ENCODE data around the gene FOCAD. TPM values are rescaled to one million over a fixed set of nuclear protein-coding genes. Genes with fewer than 3 reads are reported as not detected.

FOCAD gene
- total RNA-seq, 2 experiments from 2014 or later = 27.2 to 32.3 TPM

- Mint-ChIP-seq H3K4me3 (no peak overlapping the region), H3K9me3 (no peaks in the 10 kb centered on the region), H3K27ac (no peak overlapping the region), H3K36me3 (peaks cover 8% of the 10 kb centered on the region), H3K4me1 (peaks cover 10% of the 10 kb centered on the region), H3K27me3 (no peaks in the 10 kb centered on the region)
- DNase-seq = no peak
Observed at GRCh38 chr9:20740929-20741582, 57.0 kb downstream of the FOCAD start.

DNA sequence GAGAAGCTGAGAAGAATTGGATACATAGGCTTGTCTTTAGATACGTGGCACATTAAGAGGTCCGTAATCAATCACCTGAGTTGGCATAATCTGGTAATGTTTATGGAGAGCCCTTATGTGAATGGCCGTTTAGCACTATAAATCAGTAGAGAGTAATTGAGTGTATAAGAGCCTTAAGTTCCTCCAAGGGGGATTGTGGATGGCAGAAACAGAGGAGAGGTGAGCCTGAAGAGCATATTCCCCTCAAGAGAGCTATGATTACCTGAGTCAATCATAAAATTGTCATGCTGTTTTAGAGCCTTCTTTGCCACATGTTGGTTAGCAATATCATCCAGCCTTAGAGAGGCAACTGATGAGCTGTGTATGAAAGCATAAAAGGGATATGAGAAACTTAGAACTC is 58.8 kb downstream of the FOCAD start:
- Mint-ChIP-seq H3K4me3 (no peak overlapping the region), H3K27ac (no peak overlapping the region), H3K9me3 (no peaks in the 10 kb centered on the region), H3K36me3 (peaks cover 4% of the 10 kb centered on the region), H3K4me1 (peaks cover 10% of the 10 kb centered on the region), H3K27me3 (no peaks in the 10 kb centered on the region)
- no peak for DNase-seq

GRCh38 chr9:20744036-20744630 is 60.1 kb downstream of the FOCAD start:
- peaks cover 10% of the 10 kb centered on the region for H3K4me1 Mint-ChIP-seq
- DNase-seq = no peak
- no peak overlapping the region for H3K4me3 Mint-ChIP-seq
- no peaks in the 10 kb centered on the region for H3K9me3 Mint-ChIP-seq
- H3K27ac Mint-ChIP-seq = no peak overlapping the region
- no peaks in the 10 kb centered on the region for H3K27me3 Mint-ChIP-seq
- peaks cover 4% of the 10 kb centered on the region for H3K36me3 Mint-ChIP-seq

DNA sequence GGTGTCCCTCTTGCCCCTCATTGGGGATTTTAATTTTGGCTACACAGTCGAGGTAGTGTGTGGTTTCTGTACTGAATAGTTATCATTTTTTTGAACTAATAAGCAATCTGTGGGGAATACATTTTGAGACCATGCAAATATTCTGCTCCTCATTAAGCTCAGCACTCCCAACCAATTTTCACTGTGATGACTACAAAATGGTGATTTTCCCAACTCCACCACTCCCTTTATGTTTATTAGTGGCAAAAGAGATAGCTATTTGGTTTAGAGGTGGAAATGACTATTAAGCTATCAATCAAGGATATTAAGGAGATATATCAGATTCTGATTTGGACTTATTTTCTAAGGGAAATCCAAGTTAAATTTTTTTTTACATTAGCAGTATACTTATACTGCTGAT is 62.9 kb downstream of the FOCAD start:
- Mint-ChIP-seq H3K36me3 (peaks cover 3% of the 10 kb centered on the region), H3K4me3 (no peak overlapping the region), H3K4me1 (peaks cover 3% of the 10 kb centered on the region), H3K27ac (no peak overlapping the region), H3K9me3 (no peaks in the 10 kb centered on the region), H3K27me3 (no peaks in the 10 kb centered on the region)
- no peak for DNase-seq

DNA sequence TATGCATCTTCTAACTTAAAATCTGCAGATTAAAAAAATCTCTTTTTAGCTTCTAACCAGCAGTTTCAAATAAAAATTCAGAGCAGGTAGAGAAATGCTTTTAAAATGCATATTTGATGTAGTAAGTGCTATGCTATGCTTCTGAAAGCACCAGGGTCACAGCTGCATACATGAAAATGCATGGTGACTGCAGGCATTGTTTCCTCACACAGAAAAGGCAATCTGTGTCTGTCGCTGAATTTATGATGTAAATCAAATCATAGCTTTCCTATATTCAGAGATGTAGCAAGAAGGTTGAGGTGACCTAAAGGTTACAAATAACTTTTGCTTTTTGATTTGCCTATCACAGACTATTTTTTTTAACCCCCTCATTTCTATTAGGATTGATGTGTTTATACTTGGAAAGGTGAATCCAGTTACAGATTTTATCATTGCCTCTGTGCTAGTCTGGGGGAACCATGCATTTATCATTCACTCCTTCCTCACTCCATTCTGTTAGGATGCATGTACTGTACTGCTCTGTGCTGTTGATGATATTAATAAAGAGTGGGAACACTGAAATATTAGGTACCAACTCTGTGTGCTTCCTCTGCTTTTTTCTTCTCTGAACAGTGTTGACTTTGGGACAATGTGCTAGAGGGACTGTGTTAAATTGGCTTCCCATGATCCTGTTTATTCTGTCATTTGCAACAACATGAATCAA is 65.6 kb downstream of the FOCAD start:
- Mint-ChIP-seq H3K36me3 (peaks cover 5% of the 10 kb centered on the region), H3K4me1 (no peaks in the 10 kb centered on the region), H3K27ac (no peak overlapping the region), H3K27me3 (no peaks in the 10 kb centered on the region), H3K9me3 (peaks cover 2% of the 10 kb centered on the region), H3K4me3 (no peak overlapping the region)
- DNase-seq = no peak

DNA sequence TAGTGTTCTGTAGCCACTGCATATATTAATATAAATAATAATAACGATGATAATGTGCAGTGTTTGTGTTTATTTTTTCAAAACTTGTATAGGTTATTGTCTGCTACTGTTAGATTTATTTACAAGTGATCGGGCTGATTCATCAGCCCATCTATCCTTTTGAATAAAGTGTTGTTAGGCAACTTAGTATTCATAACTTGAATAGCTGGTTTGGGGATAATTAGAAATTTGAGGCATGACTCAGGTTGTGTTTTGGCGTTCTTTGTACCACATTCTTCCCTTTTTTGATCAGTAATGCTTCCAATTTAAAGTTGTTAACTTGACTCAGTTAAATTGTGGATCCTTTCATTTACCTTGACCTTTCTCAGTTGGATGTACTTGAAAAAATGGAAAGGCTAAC is 69.7 kb downstream of the FOCAD start:
- Mint-ChIP-seq H3K27me3 (no peaks in the 10 kb centered on the region), H3K9me3 (peaks cover 5% of the 10 kb centered on the region), H3K36me3 (peaks cover 19% of the 10 kb centered on the region), H3K4me3 (no peak overlapping the region), H3K27ac (no peak overlapping the region), H3K4me1 (no peaks in the 10 kb centered on the region)
- no peak for DNase-seq

DNA sequence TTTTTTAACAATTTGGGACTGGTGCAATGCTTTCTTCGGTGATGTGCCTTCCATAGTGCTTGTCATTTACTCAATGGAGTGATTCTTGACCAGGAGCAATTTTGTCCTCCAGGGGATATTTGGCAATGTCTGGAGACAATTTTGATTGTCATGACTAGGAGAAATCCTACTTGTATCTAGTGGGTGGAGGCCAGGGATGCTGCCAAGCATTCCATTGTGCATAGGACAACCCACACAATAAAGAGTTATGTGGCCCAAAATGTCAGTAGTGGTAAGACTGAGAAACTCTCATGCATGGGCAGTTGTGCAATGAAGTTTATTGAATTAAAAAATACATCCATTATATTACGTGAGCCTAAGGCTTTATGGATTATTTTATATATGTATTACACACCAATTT is 70.5 kb downstream of the FOCAD start:
- Mint-ChIP-seq H3K9me3 (peaks cover 5% of the 10 kb centered on the region), H3K27ac (no peak overlapping the region), H3K27me3 (no peaks in the 10 kb centered on the region), H3K36me3 (peaks cover 21% of the 10 kb centered on the region), H3K4me1 (no peaks in the 10 kb centered on the region), H3K4me3 (no peak overlapping the region)
- no peak for DNase-seq

GRCh38 chr9:20760246-20760891 is 76.3 kb downstream of the FOCAD start:
- H3K27ac Mint-ChIP-seq = no peak overlapping the region

DNA sequence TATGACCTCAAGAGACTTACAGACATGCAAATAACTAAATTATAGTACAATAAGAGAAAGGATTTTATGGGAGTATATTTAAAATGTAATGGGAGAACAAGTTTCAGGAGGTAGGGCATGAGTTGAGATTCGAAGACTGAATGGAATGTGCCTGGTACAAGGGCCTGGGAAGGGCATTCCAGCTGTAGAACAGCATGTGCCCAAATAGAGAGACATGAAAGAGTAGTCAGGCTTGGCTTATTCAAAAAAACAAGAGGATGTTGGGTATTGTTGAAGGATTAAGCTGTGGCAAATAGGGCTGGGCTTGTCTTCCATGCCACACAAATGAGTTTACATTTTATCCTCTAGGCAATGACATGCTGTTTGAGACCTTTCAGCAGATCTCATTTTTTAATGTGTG is 86.9 kb downstream of the FOCAD start:
- no peak overlapping the region for H3K4me3 Mint-ChIP-seq

More at GRCh38 chr9:20760246-20760891, 76.3 kb downstream of the FOCAD start:
- Mint-ChIP-seq H3K36me3 (peaks cover 21% of the 10 kb centered on the region), H3K9me3 (peaks cover 3% of the 10 kb centered on the region), H3K27me3 (no peaks in the 10 kb centered on the region), H3K4me3 (no peak overlapping the region), H3K4me1 (no peaks in the 10 kb centered on the region)
- no peak for DNase-seq

GRCh38 chr9:20771729-20772128 is 87.7 kb downstream of the FOCAD start:
- H3K4me1 Mint-ChIP-seq = peaks cover 4% of the 10 kb centered on the region
- H3K9me3 Mint-ChIP-seq = no peaks in the 10 kb centered on the region
- H3K27me3 Mint-ChIP-seq = no peaks in the 10 kb centered on the region
- no peak for DNase-seq
- peaks cover 33% of the 10 kb centered on the region for H3K36me3 Mint-ChIP-seq
- no peak overlapping the region for H3K27ac Mint-ChIP-seq
- H3K4me3 Mint-ChIP-seq = no peak overlapping the region

More for the DNA sequence above, 86.9 kb downstream of the FOCAD start:
- Mint-ChIP-seq H3K9me3 (peaks cover 2% of the 10 kb centered on the region), H3K27me3 (no peaks in the 10 kb centered on the region), H3K27ac (no peak overlapping the region), H3K4me1 (peaks cover 4% of the 10 kb centered on the region), H3K36me3 (peaks cover 41% of the 10 kb centered on the region)
- DNase-seq = no peak

GRCh38 chr9:20775683-20776082 is 91.6 kb downstream of the FOCAD start:
- DNase-seq = no peak
- Mint-ChIP-seq H3K4me3 (no peak overlapping the region), H3K27ac (no peak overlapping the region), H3K36me3 (peaks cover 18% of the 10 kb centered on the region), H3K9me3 (no peaks in the 10 kb centered on the region), H3K4me1 (peaks cover 4% of the 10 kb centered on the region), H3K27me3 (no peaks in the 10 kb centered on the region)

GRCh38 chr9:20781092-20781491 is 97.0 kb downstream of the FOCAD start:
- Mint-ChIP-seq H3K9me3 (no peaks in the 10 kb centered on the region), H3K27me3 (no peaks in the 10 kb centered on the region), H3K4me3 (no peak overlapping the region), H3K36me3 (peaks cover 8% of the 10 kb centered on the region), H3K27ac (no peak overlapping the region), H3K4me1 (no peaks in the 10 kb centered on the region)
- no peak for DNase-seq

DNA sequence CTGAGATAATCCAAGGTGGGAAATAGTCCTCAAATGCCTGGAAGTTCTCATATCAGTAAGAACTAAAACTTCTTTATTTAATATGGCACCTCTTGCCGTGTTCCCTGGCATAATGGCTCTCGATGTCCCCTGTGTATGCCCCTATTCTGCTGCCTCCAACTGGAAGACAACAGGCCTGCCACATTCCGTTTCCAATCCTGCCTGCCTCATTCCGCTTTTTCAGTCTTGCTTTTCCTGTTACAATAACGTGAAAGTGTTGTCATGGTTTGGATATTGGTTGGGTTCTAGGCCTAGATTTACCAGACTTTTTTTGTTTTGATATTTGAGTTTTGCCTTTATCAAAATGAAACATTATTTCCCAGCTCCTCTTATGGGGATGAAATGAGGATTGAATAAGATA is 98.2 kb downstream of the FOCAD start:
- no peak overlapping the region for H3K4me3 Mint-ChIP-seq
- H3K27ac Mint-ChIP-seq = no peak overlapping the region
- H3K27me3 Mint-ChIP-seq = no peaks in the 10 kb centered on the region
- no peaks in the 10 kb centered on the region for H3K4me1 Mint-ChIP-seq
- H3K9me3 Mint-ChIP-seq = no peaks in the 10 kb centered on the region
- H3K36me3 Mint-ChIP-seq = peaks cover 8% of the 10 kb centered on the region
- no peak for DNase-seq

GRCh38 chr9:20783057-20784038 is 99.3 kb downstream of the FOCAD start:
- Mint-ChIP-seq H3K9me3 (no peaks in the 10 kb centered on the region), H3K4me1 (no peaks in the 10 kb centered on the region), H3K4me3 (no peak overlapping the region), H3K27ac (no peak overlapping the region), H3K36me3 (peaks cover 8% of the 10 kb centered on the region), H3K27me3 (no peaks in the 10 kb centered on the region)
- no peak for DNase-seq
